ENCODE results near the gene RPS2. TPM values are rescaled to one million over a fixed set of nuclear protein-coding genes. Genes with fewer than 3 reads are reported as not detected.

RPS2 gene
- total RNA-seq, 2 donors from 2014 or later, result 702 to 834 TPM

DNA sequence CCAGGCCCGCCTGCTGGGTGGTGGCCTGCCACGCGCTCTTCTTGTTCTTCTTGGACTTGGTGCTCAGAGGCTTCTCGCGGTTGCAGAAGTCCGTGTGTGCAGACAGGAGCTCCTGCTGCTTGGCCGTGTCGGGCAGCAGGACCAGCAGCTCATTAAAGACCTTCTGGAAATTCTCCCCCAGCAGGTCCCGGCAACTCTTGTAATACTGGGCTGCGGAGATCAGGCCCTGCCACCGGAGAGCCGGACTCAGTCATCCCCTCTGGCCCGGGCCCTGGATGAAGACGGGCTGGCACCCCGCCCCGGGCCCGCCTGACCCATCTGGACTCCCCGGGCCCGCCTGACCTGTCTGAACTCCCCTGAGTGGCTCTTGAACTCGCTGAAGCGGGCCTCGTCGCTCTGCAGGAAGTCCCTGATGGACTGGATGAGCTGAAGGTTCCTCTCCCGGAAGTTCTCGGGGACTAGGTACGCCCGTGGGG lies 33.8 kb upstream of the RPS2 start:
- ATAC-seq (ENCODE audit: insufficient number of reproducible peaks, low FRiP score, low read depth) (no peak), DNase-seq (ENCODE audit: low spot score) (no peak)
- Histone ChIP-seq H3K4me3 (no peak overlapping the region), H3K9me3 (no peaks in the 10 kb centered on the region), H3K36me3 (peaks cover 54% of the 10 kb centered on the region), H3K4me1 (ENCODE audit: control insufficient read depth in 1 of 2, low read depth in 2 of 2) (no peaks in the 10 kb centered on the region), H3K27ac (no peak overlapping the region), H3K27me3 (replicated peaks; ENCODE audit: insufficient read depth) (no peaks in the 10 kb centered on the region)
- TF ChIP-seq, protein P1, sequence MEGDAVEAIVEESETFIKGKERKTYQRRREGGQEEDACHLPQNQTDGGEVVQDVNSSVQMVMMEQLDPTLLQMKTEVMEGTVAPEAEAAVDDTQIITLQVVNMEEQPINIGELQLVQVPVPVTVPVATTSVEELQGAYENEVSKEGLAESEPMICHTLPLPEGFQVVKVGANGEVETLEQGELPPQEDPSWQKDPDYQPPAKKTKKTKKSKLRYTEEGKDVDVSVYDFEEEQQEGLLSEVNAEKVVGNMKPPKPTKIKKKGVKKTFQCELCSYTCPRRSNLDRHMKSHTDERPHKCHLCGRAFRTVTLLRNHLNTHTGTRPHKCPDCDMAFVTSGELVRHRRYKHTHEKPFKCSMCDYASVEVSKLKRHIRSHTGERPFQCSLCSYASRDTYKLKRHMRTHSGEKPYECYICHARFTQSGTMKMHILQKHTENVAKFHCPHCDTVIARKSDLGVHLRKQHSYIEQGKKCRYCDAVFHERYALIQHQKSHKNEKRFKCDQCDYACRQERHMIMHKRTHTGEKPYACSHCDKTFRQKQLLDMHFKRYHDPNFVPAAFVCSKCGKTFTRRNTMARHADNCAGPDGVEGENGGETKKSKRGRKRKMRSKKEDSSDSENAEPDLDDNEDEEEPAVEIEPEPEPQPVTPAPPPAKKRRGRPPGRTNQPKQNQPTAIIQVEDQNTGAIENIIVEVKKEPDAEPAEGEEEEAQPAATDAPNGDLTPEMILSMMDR (IDR thresholded peaks at IDR 0.05), result no peak

DNA sequence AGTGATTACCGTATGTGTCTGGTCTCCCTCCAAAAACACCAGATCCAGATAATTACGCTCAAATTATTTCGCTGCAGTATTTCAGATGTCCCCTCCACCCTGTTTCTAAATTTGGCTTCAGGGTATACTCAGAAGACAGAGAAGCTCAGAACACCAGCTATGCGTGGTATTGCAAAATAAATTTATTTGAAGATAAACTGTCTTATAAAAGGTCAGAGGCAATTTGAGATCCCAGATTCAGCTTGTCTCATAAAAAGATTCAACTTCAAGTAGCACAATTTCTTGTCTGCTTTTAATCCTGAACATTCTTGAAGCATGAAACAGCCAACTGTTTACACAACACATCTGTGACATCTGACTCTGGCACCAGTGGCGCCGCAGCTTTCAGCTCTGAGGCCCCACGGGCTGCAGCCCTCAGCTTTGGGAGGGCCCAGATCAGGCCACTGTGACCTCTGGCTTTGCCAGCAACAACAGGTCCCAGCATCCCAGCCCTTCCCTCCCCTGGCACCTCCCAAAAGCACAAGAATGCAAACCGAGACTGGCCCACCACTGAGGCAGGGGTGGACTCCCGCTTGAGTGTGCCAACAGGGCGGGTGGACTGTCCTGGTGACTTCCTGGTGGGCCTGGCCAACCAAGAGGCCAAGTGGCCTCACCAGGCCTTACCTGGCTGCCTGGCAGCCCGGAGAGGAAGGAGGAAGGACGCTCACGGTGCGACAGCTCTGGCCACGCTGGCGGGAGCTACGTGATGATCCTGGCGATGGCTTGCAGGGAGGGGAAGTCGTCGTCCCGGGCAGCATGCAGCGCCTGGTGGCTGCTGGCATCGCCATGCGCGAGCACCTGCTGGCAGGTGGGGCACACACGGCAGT lies 33.1 kb upstream of the RPS2 start:
- Histone ChIP-seq H3K9me3 (no peaks in the 10 kb centered on the region), H3K4me1 (ENCODE audit: control insufficient read depth in 1 of 2, low read depth in 2 of 2) (peaks cover 0 to under 1% of the 10 kb centered on the region in 2 donors), H3K27me3 (replicated peaks; ENCODE audit: insufficient read depth) (no peaks in the 10 kb centered on the region), H3K36me3 (peaks cover 48% of the 10 kb centered on the region), H3K4me3 (no peak overlapping the region), H3K27ac (no peak overlapping the region)
- TF ChIP-seq, protein P1 (IDR thresholded peaks at IDR 0.05), result no peak
- DNase-seq (ENCODE audit: low spot score), result no peak
- no peak for ATAC-seq (ENCODE audit: insufficient number of reproducible peaks, low FRiP score, low read depth)

DNA sequence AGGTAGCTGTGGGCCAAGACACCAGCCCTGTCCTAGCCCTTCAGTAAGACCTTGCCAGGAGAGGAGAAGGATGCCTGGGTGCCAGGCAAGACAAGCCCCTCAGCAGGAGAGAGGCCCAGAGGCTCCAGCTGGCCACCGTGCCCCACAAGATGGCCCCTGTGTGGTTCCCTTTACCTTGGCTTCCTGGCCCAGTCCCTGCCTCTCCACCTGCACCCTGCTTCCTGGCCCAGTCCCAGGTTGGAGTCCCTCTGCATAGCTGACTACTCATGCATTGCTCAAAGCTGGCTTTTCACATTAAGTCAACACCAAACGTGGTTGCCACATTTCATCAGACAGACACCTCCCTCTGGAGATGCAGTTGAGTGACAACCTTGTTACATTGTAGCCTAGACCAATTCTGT lies 29.1 kb upstream of the RPS2 start:
- Histone ChIP-seq H3K9me3 (no peaks in the 10 kb centered on the region), H3K36me3 (peaks cover 18% of the 10 kb centered on the region), H3K27ac (no peak overlapping the region), H3K4me1 (ENCODE audit: control insufficient read depth in 1 of 2, low read depth in 2 of 2) (peaks cover 9 to 25% of the 10 kb centered on the region in 2 donors), H3K27me3 (replicated peaks; ENCODE audit: insufficient read depth) (peaks cover 7% of the 10 kb centered on the region), H3K4me3 (no peak overlapping the region)
- TF ChIP-seq, protein P1 (IDR thresholded peaks at IDR 0.05), result no peak
- ATAC-seq (ENCODE audit: insufficient number of reproducible peaks, low FRiP score, low read depth), result no peak
- no peak for DNase-seq (ENCODE audit: low spot score)

DNA sequence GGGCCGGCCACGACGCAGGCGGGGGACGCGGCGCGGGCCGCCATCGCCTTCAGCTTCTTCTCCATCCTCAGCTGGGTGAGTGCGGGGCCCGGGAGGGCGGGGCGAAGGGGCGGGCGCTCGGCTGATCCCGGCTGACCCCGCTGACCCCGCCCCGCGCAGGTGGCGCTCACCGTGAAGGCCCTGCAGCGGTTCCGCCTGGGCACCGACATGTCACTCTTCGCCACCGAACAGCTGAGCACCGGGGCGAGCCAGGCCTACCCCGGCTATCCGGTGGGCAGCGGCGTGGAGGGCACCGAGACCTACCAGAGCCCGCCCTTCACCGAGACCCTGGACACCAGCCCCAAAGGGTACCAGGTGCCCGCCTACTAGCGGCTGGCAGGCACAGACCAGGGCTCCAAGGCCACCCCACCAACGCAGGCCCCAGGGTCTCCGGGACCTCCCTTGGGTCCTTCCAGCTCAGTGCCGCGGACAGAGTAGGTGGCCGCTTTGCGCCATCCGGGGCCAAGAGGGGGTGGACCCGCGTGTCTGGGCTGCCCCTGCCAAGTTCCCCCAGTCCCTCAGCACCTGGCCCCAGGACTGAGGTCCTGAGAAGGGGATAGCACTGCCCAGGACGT lies 28.2 kb upstream of the RPS2 start:
- H3K4me3 ChIP-seq, result peak overlapping the region; percentile 65
- DNase-seq (ENCODE audit: low spot score), result no peak
- no peak overlapping the region for H3K27ac ChIP-seq
- peaks cover 9 to 25% of the 10 kb centered on the region in 2 donors for H3K4me1 ChIP-seq (ENCODE audit: control insufficient read depth in 1 of 2, low read depth in 2 of 2)
- no peak for ATAC-seq (ENCODE audit: insufficient number of reproducible peaks, low FRiP score, low read depth)
- peaks cover 10% of the 10 kb centered on the region for H3K36me3 ChIP-seq
- no peaks in the 10 kb centered on the region for H3K9me3 ChIP-seq
- H3K27me3 ChIP-seq (replicated peaks; ENCODE audit: insufficient read depth), result peaks cover 7% of the 10 kb centered on the region
- TF ChIP-seq, protein P1 (IDR thresholded peaks at IDR 0.05), result no peak

DNA sequence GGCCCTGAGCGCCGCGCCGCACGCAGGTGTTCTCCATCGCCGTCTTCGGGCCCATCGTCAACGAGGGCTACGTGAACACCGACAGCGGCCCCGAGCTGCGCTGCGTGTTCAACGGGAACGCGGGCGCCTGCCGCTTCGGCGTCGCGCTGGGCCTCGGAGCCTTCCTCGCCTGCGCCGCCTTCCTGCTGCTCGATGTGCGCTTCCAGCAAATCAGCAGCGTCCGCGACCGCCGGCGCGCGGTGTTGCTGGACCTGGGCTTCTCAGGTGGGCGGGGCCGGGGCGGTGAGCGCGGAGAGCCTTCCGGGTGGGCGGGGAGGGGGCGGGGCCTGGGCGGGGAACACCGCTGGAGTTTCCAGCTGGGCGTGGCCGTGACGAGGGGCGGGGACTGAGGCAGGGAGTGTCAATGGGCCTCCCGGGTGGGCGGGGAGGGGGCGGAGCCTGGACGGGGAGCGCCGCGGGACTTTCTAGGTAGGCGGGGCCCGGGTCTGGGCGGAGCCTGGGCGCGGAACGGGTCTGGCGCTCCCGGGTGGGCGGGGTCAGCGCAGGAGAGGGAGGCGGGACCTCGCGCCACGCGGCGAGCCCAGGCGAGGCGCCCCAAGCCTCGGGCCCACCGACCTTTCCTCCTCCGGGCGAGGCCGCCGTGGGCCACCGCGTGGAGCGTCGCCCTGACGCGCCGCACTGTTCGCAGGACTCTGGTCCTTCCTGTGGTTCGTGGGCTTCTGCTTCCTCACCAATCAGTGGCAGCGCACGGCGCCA lies 27.5 kb upstream of the RPS2 start:
- Histone ChIP-seq H3K36me3 (peaks cover 6% of the 10 kb centered on the region), H3K4me3 (peak overlapping the region; percentile 65), H3K4me1 (ENCODE audit: control insufficient read depth in 1 of 2, low read depth in 2 of 2) (peaks cover 9 to 25% of the 10 kb centered on the region in 2 donors), H3K9me3 (no peaks in the 10 kb centered on the region), H3K27me3 (replicated peaks; ENCODE audit: insufficient read depth) (peaks cover 7% of the 10 kb centered on the region), H3K27ac (no peak overlapping the region)
- TF ChIP-seq, protein P1 (IDR thresholded peaks at IDR 0.05), result no peak
- ATAC-seq (ENCODE audit: insufficient number of reproducible peaks, low FRiP score, low read depth) (peak; percentile 39), DNase-seq (ENCODE audit: low spot score) (peak; percentile 67)

Measured in thoracic aorta (tissue), 2 donors.